H1 (cell line): ENCODE measurements around the gene AGT. TPM values are rescaled to one million over a fixed set of nuclear protein-coding genes. Genes with fewer than 3 reads are reported as not detected.

Experiments
- CTCF ChIA-PET: fragments of 300-600 bp; sonication (Branson Sonifier 250); formaldehyde crosslinking; loops from one replicate; lab custom pipeline; 2021; ENCODE audit not compliant: partially characterized antibody; lab: Charles Lee
- POLR2A ChIA-PET: fragments of 300-600 bp; sonication (Branson Sonifier 250); formaldehyde crosslinking; loops from one replicate; lab custom pipeline; 2021; ENCODE audit warnings: inconsistent platforms; ENCODE audit not compliant: partially characterized antibody; lab: Charles Lee
- DNase-seq, 2 experiments: peaks; one replicate each; pipeline versions ENCODE4 v3.0.0 to v3.0.0-alpha.2; 2010 to 2022; ENCODE audit warnings: low spot score in 2 of 2, low read depth in 1 of 2, mixed read lengths in 1 of 2
- FAIRE-seq: peaks from 2 replicates; lab custom pipeline; 2011; peaks lifted over from hg19 to GRCh38; lab: Jason Lieb, UNC
- H2AFZ ChIP-seq: 2 replicates; pipeline ENCODE4 v1.8.1; 2012; ENCODE audit warnings: low read length, inconsistent platforms
- H2AK5ac ChIP-seq: 2 replicates; pipeline ENCODE4 v1.6.1; 2013; ENCODE audit warnings: low read depth, low read length
- H2BK120ac ChIP-seq: replicated peaks from 2 replicates; pipeline ENCODE3; 2013; ENCODE audit warnings: low read depth, low read length, inconsistent platforms
- H2BK12ac ChIP-seq: 2 replicates; pipeline ENCODE4 v1.6.1; 2013; ENCODE audit warnings: low read depth, low read length
- H2BK15ac ChIP-seq: 2 replicates; pipeline ENCODE4 v1.6.1; 2013; ENCODE audit warnings: low read length
- H2BK20ac ChIP-seq: 2 replicates; pipeline ENCODE4 v1.6.1; 2013; ENCODE audit warnings: low read length
- H2BK5ac ChIP-seq: 2 replicates; pipeline ENCODE4 v1.6.1; 2013; ENCODE audit warnings: low read depth, low read length
- H3K14ac ChIP-seq: 2 replicates; pipeline ENCODE4 v1.6.1; 2013; ENCODE audit warnings: inconsistent platforms; ENCODE audit not compliant: insufficient read length
- H3K18ac ChIP-seq: 2 replicates; pipeline ENCODE4 v1.6.1; 2013; ENCODE audit warnings: low read length; ENCODE audit errors: extremely low read depth
- H3K23ac ChIP-seq: 2 replicates; pipeline ENCODE4 v1.6.1; 2013; ENCODE audit warnings: inconsistent platforms; ENCODE audit not compliant: insufficient read length
- H3K23me2 ChIP-seq: 2 replicates; pipeline ENCODE4 v1.6.1; 2013; ENCODE audit warnings: low read depth, low read length
- H3K27ac ChIP-seq: 2 replicates; pipeline ENCODE4 v1.6.1; 2011; ENCODE audit warnings: low read depth, low read length, inconsistent platforms
- H3K27me3 ChIP-seq, 4 experiments: replicated peaks in 1 of 4; 1 replicate in 1 of 4; 2 replicates in 3 of 4; pipeline versions ENCODE4 v1.6.1 to v1.8.1; 2011 to 2013; ENCODE audit warnings: low read length in 3 of 4, mild to moderate bottlenecking in 3 of 4, inconsistent platforms in 2 of 4, mixed read lengths in 2 of 4, moderate library complexity in 1 of 4; ENCODE audit not compliant: control insufficient read depth in 3 of 4, insufficient read depth in 3 of 4; ENCODE audit errors: extremely low read depth in 1 of 4
- H3K36me3 ChIP-seq, 4 experiments: 2 replicates each; pipeline versions ENCODE4 v1.6.1 to v1.8.1; 2011 to 2013; ENCODE audit warnings: mild to moderate bottlenecking in 4 of 4, low read length in 3 of 4, moderate library complexity in 2 of 4, control low read depth in 1 of 4, inconsistent platforms in 1 of 4; ENCODE audit not compliant: insufficient read depth in 4 of 4, control insufficient read depth in 2 of 4
- H3K4ac ChIP-seq: replicated peaks from 2 replicates; pipeline ENCODE3; 2013; ENCODE audit warnings: low read length, low read depth, mixed read lengths, inconsistent platforms; ENCODE audit not compliant: insufficient read length
- H3K4me1 ChIP-seq, 4 experiments: replicated peaks in 1 of 4; 1 replicate in 1 of 4; 2 replicates in 3 of 4; pipeline versions ENCODE4 v1.6.1 to v1.8.1; 2011 to 2013; ENCODE audit warnings: low read length in 3 of 4, inconsistent platforms in 2 of 4, mixed read lengths in 1 of 4; ENCODE audit not compliant: insufficient read depth in 4 of 4, control insufficient read depth in 3 of 4
- H3K4me2 ChIP-seq, 2 experiments: 2 replicates each; pipeline versions ENCODE4 v1.6.1 to v1.8.1; 2011 to 2013; ENCODE audit warnings: low read depth in 2 of 2, low read length in 2 of 2, control low read depth in 1 of 2, inconsistent platforms in 1 of 2, mild to moderate bottlenecking in 1 of 2; ENCODE audit not compliant: insufficient read depth in 1 of 2
- H3K4me3 ChIP-seq, 4 experiments: fragments of 200-600, 300-600 bp in 1 of 4; sonication (generic), shearing (Covaris generic), sonication (Bioruptor Twin) in 1 of 4; 2 replicates each; pipeline versions ENCODE4 v1.5.1 to v1.8.1; 2011 to 2016; ENCODE audit warnings: low read length in 4 of 4, low read depth in 3 of 4, control low read depth in 2 of 4, inconsistent platforms in 2 of 4, mild to moderate bottlenecking in 2 of 4, mixed read lengths in 1 of 4, moderate library complexity in 1 of 4; ENCODE audit not compliant: insufficient read depth in 2 of 4; ENCODE audit errors: extremely low read depth in 1 of 4
- H3K56ac ChIP-seq: replicated peaks from 2 replicates; pipeline ENCODE3; 2013; ENCODE audit warnings: low read depth, mild to moderate bottlenecking, mixed read lengths, low read length, inconsistent platforms; ENCODE audit not compliant: insufficient read length
- H3K79me1 ChIP-seq: 2 replicates; pipeline ENCODE4 v1.6.1; 2013; ENCODE audit warnings: low read depth, low read length, control low read depth
- H3K79me2 ChIP-seq, 2 experiments: 2 replicates each; pipeline versions ENCODE4 v1.6.1 to v1.8.1; 2012 to 2013; ENCODE audit warnings: low read length in 2 of 2, mild to moderate bottlenecking in 2 of 2, inconsistent platforms in 1 of 2; ENCODE audit not compliant: insufficient read depth in 2 of 2, control insufficient read depth in 1 of 2
- H3K9ac ChIP-seq, 4 experiments: replicated peaks in 1 of 4; 1 replicate in 1 of 4; 2 replicates in 3 of 4; pipeline versions ENCODE4 v1.6.1 to v1.8.1; 2011 to 2013; ENCODE audit warnings: low read depth in 3 of 4, low read length in 3 of 4, control low read depth in 2 of 4, mild to moderate bottlenecking in 2 of 4, moderate library complexity in 2 of 4, inconsistent platforms in 1 of 4; ENCODE audit errors: extremely low read depth in 1 of 4
- H3K9me3 ChIP-seq, 2 experiments: 2 replicates each; pipeline versions ENCODE4 v1.6.1 to v1.8.1; 2012 to 2013; ENCODE audit warnings: mild to moderate bottlenecking in 2 of 2, moderate library complexity in 2 of 2, control low read depth in 1 of 2, inconsistent platforms in 1 of 2, low read depth in 1 of 2, low read length in 1 of 2, mixed read lengths in 1 of 2; ENCODE audit not compliant: insufficient read depth in 2 of 2
- H4K20me1 ChIP-seq, 2 experiments: replicated peaks in 1 of 2; 2 replicates each; pipeline versions ENCODE3 to v1.8.1; 2011 to 2013; ENCODE audit warnings: inconsistent platforms in 2 of 2, low read length in 2 of 2, mild to moderate bottlenecking in 1 of 2; ENCODE audit not compliant: insufficient read depth in 2 of 2, control insufficient read depth in 1 of 2
- H4K5ac ChIP-seq: 2 replicates; pipeline ENCODE4 v1.6.1; 2013; ENCODE audit warnings: low read length, low read depth, mixed read lengths, inconsistent platforms; ENCODE audit not compliant: insufficient read length
- H4K8ac ChIP-seq: 2 replicates; pipeline ENCODE4 v1.8.0; 2013; ENCODE audit warnings: mild to moderate bottlenecking, moderate library complexity, low read length, inconsistent platforms; ENCODE audit not compliant: insufficient read depth; ENCODE audit errors: extremely low read depth
- H4K91ac ChIP-seq: replicated peaks from 2 replicates; pipeline ENCODE3; 2013; ENCODE audit warnings: low read length, mixed read lengths, inconsistent platforms; ENCODE audit not compliant: insufficient read length
- ZNF274 ChIP-seq: IDR thresholded peaks from 2 replicates; pipeline ENCODE4 v1.7.0; 2012; ENCODE audit warnings: low read length, borderline replicate concordance; ENCODE audit errors: extremely low read depth
- WGBS, 2 experiments: shearing (Covaris generic) in 1 of 2; methylation state at CpG; one replicate each; pipeline versions ENCODE4 v1.1.6 to v1.1.7; 2013 to 2015; ENCODE audit warnings: low lambda C conversion rate in 2 of 2, mixed read lengths in 2 of 2, inconsistent platforms in 1 of 2, low coverage in 1 of 2, missing lambda C conversion rate in 1 of 2; ENCODE audit not compliant: insufficient replicate concordance in 2 of 2, insufficient coverage in 1 of 2, insufficient read length in 1 of 2; ENCODE audit errors: extremely low coverage in 1 of 2, missing lambda C conversion rate in 1 of 2; 5-methylcytosine and 5-hydroxymethylcytosine counted together
- polyA plus RNA-seq, 7 experiments: library from polyadenylated mRNA; depleted of rRNA in 3 of 7; stranded (reverse) in 5 of 7; unstranded in 2 of 7; fragments of >200 nt in 5 of 7; fragments of 200-250 nt in 2 of 7; gene quantifications; 1 replicate in 5 of 7; 2 replicates in 1 of 7; 4 replicates in 1 of 7; pipeline versions ENCODE4 v1.2.1 to v1.2.3, GENCODE V29; 2011 to 2013; ENCODE audit warnings: missing spikeins in 2 of 7, mixed read lengths in 2 of 7
- total RNA-seq: library from RNA; stranded (reverse); fragmentation: NEBNext Ultra II Directional; extraction: Animal tissue kit (Norgen Biotek cat#: 25700); gene quantifications from 2 replicates; pipeline ENCODE4 v1.2.1, GENCODE V29; 2021
- TF ChIP-seq, protein P1 (sequence below): IDR thresholded peaks from 2 replicates; pipeline ENCODE4 v1.6.1; 2012; ENCODE audit warnings: low read length, inconsistent platforms

The AGT gene
- total and polyA plus RNA-seq, 2 of the 8 experiments (the other 6 are each of a cell fraction or from before 2014, with no cell fraction given) = 0.20 TPM; not detected in 1

DNA sequence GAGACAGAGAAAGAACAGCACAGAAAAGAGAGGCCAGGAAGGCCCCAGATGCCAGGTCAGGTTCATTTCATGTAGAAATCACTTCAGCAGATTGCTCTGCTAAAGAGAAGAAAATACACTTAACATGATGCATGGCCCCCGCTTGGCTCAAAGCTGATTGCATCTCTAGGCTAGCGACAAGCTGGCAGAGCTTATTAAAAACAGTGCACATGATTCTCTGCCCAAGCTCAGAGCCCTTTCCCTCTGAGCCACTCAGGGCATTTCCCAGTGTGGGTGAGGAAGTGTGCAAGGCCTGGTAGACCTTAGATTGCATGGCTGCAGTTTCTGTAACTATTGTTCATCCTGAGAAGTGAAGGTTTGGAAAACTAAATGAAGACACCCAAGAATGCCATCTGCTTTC lies 30.0 kb upstream of the AGT start:
- Histone ChIP-seq H2BK15ac (no peak overlapping the region), H3K27ac (no peak overlapping the region), H3K14ac (no peak overlapping the region), H4K8ac (no peak overlapping the region), H3K79me1 (no peaks in the 10 kb centered on the region), H3K23ac (no peak overlapping the region), H4K5ac (no peak overlapping the region), H3K23me2 (no peaks in the 10 kb centered on the region), H3K56ac (no peak overlapping the region), H3K4me1 (peaks cover 0 to 3% (median 0%) of the 10 kb centered on the region in 4 experiments; a peak in 2 of 7 replicates), H2BK12ac (no peak overlapping the region; the same call in 1 of the 2 replicates), H3K9ac (no peak overlapping the region), H3K18ac (no peak overlapping the region), H2AFZ (0 out of 2 replicates have a peak overlapping the region, but pooled peaks have one; percentile 5), H2AK5ac (no peak overlapping the region), H2BK20ac (no peak overlapping the region), H3K4ac (no peak overlapping the region), H4K91ac (no peak overlapping the region), H3K36me3 (no peaks in the 10 kb centered on the region), H2BK5ac (no peak overlapping the region), H3K27me3 (no peaks in the 10 kb centered on the region; a peak in 1 of 7 replicates), H2BK120ac (no peak overlapping the region), H3K4me3 (no peak overlapping the region), H3K4me2 (no peak overlapping the region), H3K79me2 (no peaks in the 10 kb centered on the region), H4K20me1 (no peaks in the 10 kb centered on the region), H3K9me3 (no peaks in the 10 kb centered on the region)
- FAIRE-seq (no peak), DNase-seq (no peak)
- 96% methylated on average over 2 of the region's 2 CpGs; no CpG with 5 or more reads in 1 of the 2 experiments for WGBS, 2 experiments
- ChIA-PET POLR2A (interaction anchor here (1.4 kb wide), 1 partner anchor 10 kb away, joined by 5 read pairs; no protein-coding TSS in a partner anchor), CTCF (interaction anchor here (1.5 to 2.1 kb wide), 4 partner anchors 18 to 101 kb away, joined by 4 to 8 read pairs (median 5); partner anchors contain the start of gene COG2)
- no peak for TF ChIP-seq ZNF274
- TF ChIP-seq, protein P1, sequence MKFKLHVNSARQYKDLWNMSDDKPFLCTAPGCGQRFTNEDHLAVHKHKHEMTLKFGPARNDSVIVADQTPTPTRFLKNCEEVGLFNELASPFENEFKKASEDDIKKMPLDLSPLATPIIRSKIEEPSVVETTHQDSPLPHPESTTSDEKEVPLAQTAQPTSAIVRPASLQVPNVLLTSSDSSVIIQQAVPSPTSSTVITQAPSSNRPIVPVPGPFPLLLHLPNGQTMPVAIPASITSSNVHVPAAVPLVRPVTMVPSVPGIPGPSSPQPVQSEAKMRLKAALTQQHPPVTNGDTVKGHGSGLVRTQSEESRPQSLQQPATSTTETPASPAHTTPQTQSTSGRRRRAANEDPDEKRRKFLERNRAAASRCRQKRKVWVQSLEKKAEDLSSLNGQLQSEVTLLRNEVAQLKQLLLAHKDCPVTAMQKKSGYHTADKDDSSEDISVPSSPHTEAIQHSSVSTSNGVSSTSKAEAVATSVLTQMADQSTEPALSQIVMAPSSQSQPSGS = no peak
